ENCODE results near the gene RNF213.

Gene RNF213

DNA sequence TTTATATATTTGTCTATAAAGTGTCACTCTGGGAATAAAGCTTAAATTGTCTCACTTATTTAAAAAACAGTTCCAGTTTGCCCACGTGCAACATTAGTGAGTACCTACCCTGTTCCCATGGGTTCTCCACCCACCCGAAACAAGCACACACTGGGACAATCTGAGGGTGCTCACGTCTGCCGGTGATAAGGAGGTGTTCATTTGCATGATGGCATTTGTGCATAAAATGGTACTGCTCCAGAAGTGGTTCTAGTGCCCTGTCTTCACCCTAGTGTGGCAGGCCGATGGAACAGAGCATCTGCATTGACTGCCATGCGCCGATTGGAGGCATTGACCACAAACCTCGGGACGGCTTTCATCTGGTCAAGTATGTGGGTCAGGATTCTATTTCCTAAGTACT lies 118.7 kb downstream of the RNF213 start:
- peaks cover 85 to 96% of the 10 kb centered on the region in 2 donors for H3K36me3 ChIP-seq (ENCODE audit: control insufficient read depth in 1 of 2, insufficient read depth in 2 of 2, low read length in 2 of 2)
- H3K4me3 ChIP-seq (ENCODE audit: low read depth in 1 of 2, low read length in 2 of 2): no peak overlapping the region
- no peaks in the 10 kb centered on the region for H3K4me1 ChIP-seq (ENCODE audit: control insufficient read depth in 1 of 2, insufficient read depth in 2 of 2, low read length in 2 of 2)
- H3K27me3 ChIP-seq (ENCODE audit: low read depth, low read length): no peaks in the 10 kb centered on the region
- H3K27ac ChIP-seq (ENCODE audit: low read length): no peak overlapping the region
- no peaks in the 10 kb centered on the region for H3K9me3 ChIP-seq (ENCODE audit: control insufficient read depth in 1 of 2, low read length in 2 of 2)

DNA sequence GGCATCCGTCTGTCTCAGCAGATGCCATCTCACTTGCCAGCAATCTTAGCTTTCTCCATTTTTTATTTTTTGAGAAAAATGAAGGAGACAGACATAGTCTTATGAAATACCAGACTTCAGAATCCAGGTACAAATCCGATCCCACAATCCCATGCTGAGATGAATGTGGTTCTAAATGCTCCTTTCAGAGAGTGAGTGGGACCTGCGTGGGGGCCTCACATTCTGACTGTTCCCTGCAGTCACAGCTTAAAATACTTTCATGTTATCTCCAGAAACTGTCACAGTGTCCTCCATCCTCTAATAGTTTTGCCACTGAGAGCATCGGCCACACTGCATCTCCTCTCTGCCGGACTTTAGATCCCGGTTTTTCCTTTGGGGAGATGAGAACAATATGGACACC lies 119.4 kb downstream of the RNF213 start:
- Histone ChIP-seq H3K4me3 (ENCODE audit: low read depth in 1 of 2, low read length in 2 of 2) (no peak overlapping the region), H3K36me3 (ENCODE audit: control insufficient read depth in 1 of 2, insufficient read depth in 2 of 2, low read length in 2 of 2) (peaks cover 85 to 96% of the 10 kb centered on the region in 2 donors), H3K9me3 (ENCODE audit: control insufficient read depth in 1 of 2, low read length in 2 of 2) (no peaks in the 10 kb centered on the region), H3K27me3 (ENCODE audit: low read depth, low read length) (no peaks in the 10 kb centered on the region), H3K4me1 (ENCODE audit: control insufficient read depth in 1 of 2, insufficient read depth in 2 of 2, low read length in 2 of 2) (no peaks in the 10 kb centered on the region), H3K27ac (ENCODE audit: low read length) (no peak overlapping the region)

DNA sequence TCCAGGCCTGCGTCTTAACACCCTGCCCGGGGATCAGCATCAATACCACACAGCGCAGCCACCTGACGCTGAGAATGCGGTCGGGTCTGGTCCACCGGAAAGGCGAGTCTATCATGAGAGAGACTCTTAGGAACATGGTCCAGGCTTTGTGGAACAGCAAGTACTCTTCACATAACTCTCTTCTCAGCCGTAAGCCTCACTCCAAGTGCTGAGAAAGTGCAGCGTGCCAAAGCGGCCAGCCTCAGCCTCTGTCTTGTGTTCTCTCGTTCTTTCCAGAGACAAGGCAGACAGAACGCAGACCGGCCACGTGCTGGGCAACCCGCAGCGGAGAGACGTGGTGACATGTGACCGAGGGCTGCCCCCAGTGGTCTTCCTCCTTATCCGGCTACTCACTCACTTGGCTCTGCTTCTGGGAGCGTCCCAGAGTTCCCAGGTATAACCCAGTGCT lies 119.9 kb downstream of the RNF213 start:
- peaks cover 87 to 96% of the 10 kb centered on the region in 2 donors for H3K36me3 ChIP-seq (ENCODE audit: control insufficient read depth in 1 of 2, insufficient read depth in 2 of 2, low read length in 2 of 2)

DNA sequence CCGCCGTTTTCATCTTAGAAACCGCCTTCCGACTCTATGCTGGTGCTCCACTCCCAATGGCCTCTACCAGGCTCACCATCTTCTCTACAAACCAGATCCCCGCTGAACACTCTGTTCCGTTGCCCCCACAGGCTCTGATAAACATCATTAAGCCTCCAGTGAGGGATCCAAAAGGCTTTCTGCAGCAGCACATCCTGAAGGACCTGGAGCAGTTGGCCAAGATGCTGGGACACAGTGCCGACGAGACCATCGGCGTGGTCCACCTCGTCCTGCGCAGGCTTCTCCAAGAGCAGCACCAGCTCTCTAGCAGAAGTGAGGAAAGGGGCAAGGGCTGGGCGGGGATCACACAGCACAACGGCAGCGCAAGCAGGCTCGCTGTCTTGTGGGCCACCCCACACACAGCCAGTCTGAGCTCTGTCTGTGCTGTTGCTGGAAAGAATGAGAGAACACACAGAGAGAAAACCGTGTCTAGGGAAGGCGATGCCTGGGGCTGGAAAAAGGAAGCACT lies 120.8 kb downstream of the RNF213 start:
- no peaks in the 10 kb centered on the region for H3K9me3 ChIP-seq (ENCODE audit: control insufficient read depth in 1 of 2, low read length in 2 of 2)
- no peak overlapping the region for H3K4me3 ChIP-seq (ENCODE audit: low read depth in 1 of 2, low read length in 2 of 2)
- H3K36me3 ChIP-seq (ENCODE audit: control insufficient read depth in 1 of 2, insufficient read depth in 2 of 2, low read length in 2 of 2): peaks cover 85 to 96% of the 10 kb centered on the region in 2 donors
- H3K27me3 ChIP-seq (ENCODE audit: low read depth, low read length): no peaks in the 10 kb centered on the region
- no peak overlapping the region for H3K27ac ChIP-seq (ENCODE audit: low read length)
- no peaks in the 10 kb centered on the region for H3K4me1 ChIP-seq (ENCODE audit: control insufficient read depth in 1 of 2, insufficient read depth in 2 of 2, low read length in 2 of 2)

More for the DNA sequence above, 119.9 kb downstream of the RNF213 start:
- no peaks in the 10 kb centered on the region for H3K27me3 ChIP-seq (ENCODE audit: low read depth, low read length)
- no peak overlapping the region for H3K4me3 ChIP-seq (ENCODE audit: low read depth in 1 of 2, low read length in 2 of 2)
- H3K4me1 ChIP-seq (ENCODE audit: control insufficient read depth in 1 of 2, insufficient read depth in 2 of 2, low read length in 2 of 2): no peaks in the 10 kb centered on the region
- no peak overlapping the region for H3K27ac ChIP-seq (ENCODE audit: low read length)
- no peaks in the 10 kb centered on the region for H3K9me3 ChIP-seq (ENCODE audit: control insufficient read depth in 1 of 2, low read length in 2 of 2)

DNA sequence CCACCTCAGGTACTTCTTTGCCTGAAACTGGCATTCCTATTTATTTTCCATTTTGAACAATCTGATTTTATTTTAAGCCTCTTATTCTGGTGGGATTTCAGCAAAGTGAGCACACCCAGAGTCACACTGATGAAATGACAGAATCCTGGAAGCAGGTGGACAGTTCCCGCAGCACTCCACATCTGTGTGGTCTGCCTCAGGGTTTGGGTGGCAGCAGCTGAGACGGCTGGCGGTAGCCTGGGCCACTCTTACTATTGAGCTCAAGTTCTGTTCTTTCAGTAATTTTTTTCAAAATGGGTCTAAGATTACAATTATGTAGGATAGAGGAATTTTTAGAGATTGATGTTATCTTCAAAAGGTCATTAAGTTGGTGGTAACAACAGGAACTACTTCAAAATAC lies 121.8 kb downstream of the RNF213 start:
- Histone ChIP-seq H3K36me3 (ENCODE audit: control insufficient read depth in 1 of 2, insufficient read depth in 2 of 2, low read length in 2 of 2) (peaks cover 87 to 97% of the 10 kb centered on the region in 2 donors), H3K4me3 (ENCODE audit: low read depth in 1 of 2, low read length in 2 of 2) (no peak overlapping the region), H3K9me3 (ENCODE audit: control insufficient read depth in 1 of 2, low read length in 2 of 2) (no peaks in the 10 kb centered on the region), H3K27me3 (ENCODE audit: low read depth, low read length) (no peaks in the 10 kb centered on the region), H3K27ac (ENCODE audit: low read length) (no peak overlapping the region), H3K4me1 (ENCODE audit: control insufficient read depth in 1 of 2, insufficient read depth in 2 of 2, low read length in 2 of 2) (no peaks in the 10 kb centered on the region)

DNA sequence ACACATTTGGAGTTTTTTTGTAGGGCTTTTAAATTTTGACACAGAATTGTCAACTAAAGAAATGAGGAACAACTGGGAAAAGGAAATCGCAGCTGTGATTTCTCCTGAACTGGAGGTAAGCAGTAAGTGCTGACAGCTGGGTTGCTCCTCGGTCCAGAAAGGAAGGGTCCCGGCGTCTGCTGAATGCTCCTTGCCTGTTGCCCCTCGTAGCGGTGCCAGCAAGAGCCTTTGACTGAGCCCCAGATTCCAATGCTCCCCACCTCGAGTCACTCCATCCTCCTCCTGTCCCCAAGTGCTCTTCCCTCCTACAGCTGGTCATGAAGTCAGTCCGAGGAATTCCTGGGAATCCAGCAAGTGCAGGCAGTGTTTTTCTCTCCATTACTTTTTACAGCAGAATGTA lies 122.3 kb downstream of the RNF213 start:
- no peaks in the 10 kb centered on the region for H3K27me3 ChIP-seq (ENCODE audit: low read depth, low read length)
- no peak overlapping the region for H3K27ac ChIP-seq (ENCODE audit: low read length)
- H3K9me3 ChIP-seq (ENCODE audit: control insufficient read depth in 1 of 2, low read length in 2 of 2): no peaks in the 10 kb centered on the region
- H3K4me1 ChIP-seq (ENCODE audit: control insufficient read depth in 1 of 2, insufficient read depth in 2 of 2, low read length in 2 of 2): no peaks in the 10 kb centered on the region
- no peak overlapping the region for H3K4me3 ChIP-seq (ENCODE audit: low read depth in 1 of 2, low read length in 2 of 2)
- H3K36me3 ChIP-seq (ENCODE audit: control insufficient read depth in 1 of 2, insufficient read depth in 2 of 2, low read length in 2 of 2): peaks cover 84 to 96% of the 10 kb centered on the region in 2 donors

DNA sequence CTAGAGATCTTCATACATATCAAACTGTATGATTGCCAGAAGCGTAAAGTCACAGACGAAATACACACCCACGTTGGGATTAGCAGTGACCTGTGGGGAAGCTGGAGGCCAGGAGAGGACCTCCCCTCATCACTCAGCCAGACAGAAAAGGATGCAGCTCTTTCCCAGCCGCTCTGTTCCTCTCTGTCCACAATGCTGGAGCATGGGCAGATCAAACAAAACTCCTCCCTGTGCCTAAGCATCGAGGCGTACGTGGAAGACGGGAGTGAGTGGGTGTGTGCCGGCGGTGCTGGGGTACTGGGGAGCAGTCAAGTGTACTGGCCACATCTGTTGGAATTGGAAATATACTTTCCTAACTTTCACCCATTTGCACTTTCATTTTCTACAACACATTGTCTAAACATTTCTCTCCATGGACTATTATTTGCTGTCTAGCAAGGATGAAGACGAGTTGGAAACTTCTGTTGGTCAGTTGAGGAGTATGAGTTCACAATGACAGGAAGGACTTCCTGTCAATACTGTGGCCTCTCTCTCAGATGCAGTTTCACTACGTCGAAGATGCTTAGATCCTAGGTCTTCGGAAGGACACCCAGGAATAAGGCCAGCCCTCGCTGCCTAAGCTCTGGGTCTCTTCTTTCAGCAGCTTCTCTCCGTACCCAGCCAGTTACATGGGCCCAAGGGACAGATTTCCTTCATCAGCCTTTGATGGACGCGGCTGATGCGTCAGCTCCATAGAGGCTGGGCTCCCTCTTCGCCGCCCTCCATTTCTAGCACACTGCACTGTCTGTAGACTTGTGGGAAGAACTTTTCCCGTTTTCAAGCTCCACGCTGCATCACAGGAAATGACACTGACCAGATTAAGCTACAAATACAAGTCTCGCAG lies 123.7 kb downstream of the RNF213 start:
- H3K4me1 ChIP-seq (ENCODE audit: control insufficient read depth in 1 of 2, insufficient read depth in 2 of 2, low read length in 2 of 2): no peaks in the 10 kb centered on the region
- no peak overlapping the region for H3K4me3 ChIP-seq (ENCODE audit: low read depth in 1 of 2, low read length in 2 of 2)
- H3K27me3 ChIP-seq (ENCODE audit: low read depth, low read length): no peaks in the 10 kb centered on the region
- peaks cover 91 to 96% of the 10 kb centered on the region in 2 donors for H3K36me3 ChIP-seq (ENCODE audit: control insufficient read depth in 1 of 2, insufficient read depth in 2 of 2, low read length in 2 of 2)
- H3K27ac ChIP-seq (ENCODE audit: low read length): no peak overlapping the region
- no peaks in the 10 kb centered on the region for H3K9me3 ChIP-seq (ENCODE audit: control insufficient read depth in 1 of 2, low read length in 2 of 2)

DNA sequence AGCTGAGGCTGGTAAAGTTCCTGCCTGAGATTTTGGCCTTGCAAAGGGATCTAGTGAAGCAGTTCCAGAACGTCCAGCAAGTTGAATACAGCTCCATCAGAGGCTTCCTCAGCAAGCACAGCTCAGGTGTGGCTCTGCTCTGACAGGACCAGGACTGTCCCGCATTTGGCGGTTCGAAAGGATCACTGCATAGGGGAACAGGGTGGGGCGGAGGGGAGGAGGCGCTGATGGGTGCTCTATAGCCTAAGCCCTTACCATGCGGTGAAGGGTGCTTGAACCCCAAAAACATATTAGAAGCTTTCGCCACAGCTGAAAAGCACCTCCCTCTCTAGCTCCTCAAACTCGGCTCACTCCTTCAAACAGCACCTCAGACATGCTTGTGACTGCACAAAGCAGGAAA lies 124.4 kb downstream of the RNF213 start:
- Histone ChIP-seq H3K27me3 (ENCODE audit: low read depth, low read length) (no peaks in the 10 kb centered on the region), H3K36me3 (ENCODE audit: control insufficient read depth in 1 of 2, insufficient read depth in 2 of 2, low read length in 2 of 2) (peaks cover 91 to 96% of the 10 kb centered on the region in 2 donors), H3K4me3 (ENCODE audit: low read depth in 1 of 2, low read length in 2 of 2) (no peak overlapping the region), H3K9me3 (ENCODE audit: control insufficient read depth in 1 of 2, low read length in 2 of 2) (no peaks in the 10 kb centered on the region), H3K4me1 (ENCODE audit: control insufficient read depth in 1 of 2, insufficient read depth in 2 of 2, low read length in 2 of 2) (no peaks in the 10 kb centered on the region), H3K27ac (ENCODE audit: low read length) (no peak overlapping the region)

DNA sequence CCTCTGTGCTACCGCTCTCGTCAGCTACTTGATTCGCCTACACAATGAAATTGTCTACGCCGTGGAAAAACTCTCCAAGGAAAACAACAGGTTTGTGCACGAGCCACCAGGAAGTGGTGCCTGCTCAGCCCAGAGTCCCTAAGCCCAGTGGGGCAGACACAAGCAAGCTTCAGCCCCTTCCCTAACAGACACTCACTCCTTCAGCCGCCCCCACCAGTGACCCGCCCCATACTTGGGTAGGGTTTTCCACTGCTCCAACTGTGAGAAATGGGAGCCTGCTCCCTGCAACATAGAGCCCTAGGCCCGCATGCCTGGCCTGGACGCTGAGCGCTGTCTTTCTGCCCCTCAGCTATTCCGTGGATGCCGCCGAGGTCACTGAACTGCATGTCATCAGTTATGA lies 125.7 kb downstream of the RNF213 start:
- peaks cover 85 to 96% of the 10 kb centered on the region in 2 donors for H3K36me3 ChIP-seq (ENCODE audit: control insufficient read depth in 1 of 2, insufficient read depth in 2 of 2, low read length in 2 of 2)
- H3K4me3 ChIP-seq (ENCODE audit: low read depth in 1 of 2, low read length in 2 of 2): no peak overlapping the region
- H3K4me1 ChIP-seq (ENCODE audit: control insufficient read depth in 1 of 2, insufficient read depth in 2 of 2, low read length in 2 of 2): no peaks in the 10 kb centered on the region
- H3K27me3 ChIP-seq (ENCODE audit: low read depth, low read length): no peaks in the 10 kb centered on the region
- no peak overlapping the region for H3K27ac ChIP-seq (ENCODE audit: low read length)
- H3K9me3 ChIP-seq (ENCODE audit: control insufficient read depth in 1 of 2, low read length in 2 of 2): no peaks in the 10 kb centered on the region

DNA sequence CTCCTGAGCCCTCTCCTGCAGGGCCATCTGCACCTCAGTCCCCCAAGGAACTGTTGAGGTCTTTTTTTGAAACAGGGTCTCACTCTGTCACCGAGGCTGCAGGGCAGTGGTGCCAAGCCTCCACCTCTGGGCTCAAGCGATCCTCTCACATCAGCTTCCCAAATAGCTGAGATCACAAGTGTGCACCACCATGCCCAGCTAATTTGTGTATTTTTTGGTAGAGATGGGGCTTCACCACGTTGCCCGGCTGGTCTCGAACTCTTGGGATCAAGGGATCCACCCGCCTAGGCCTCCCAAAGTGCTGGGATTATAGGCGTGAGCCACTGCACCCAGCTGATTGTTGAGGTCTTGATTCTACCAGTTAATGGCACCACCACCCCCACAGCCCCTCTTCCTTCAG lies 126.4 kb downstream of the RNF213 start:
- Histone ChIP-seq H3K27me3 (ENCODE audit: low read depth, low read length) (no peaks in the 10 kb centered on the region), H3K4me3 (ENCODE audit: low read depth in 1 of 2, low read length in 2 of 2) (no peak overlapping the region), H3K4me1 (ENCODE audit: control insufficient read depth in 1 of 2, insufficient read depth in 2 of 2, low read length in 2 of 2) (no peaks in the 10 kb centered on the region), H3K9me3 (ENCODE audit: control insufficient read depth in 1 of 2, low read length in 2 of 2) (no peaks in the 10 kb centered on the region), H3K36me3 (ENCODE audit: control insufficient read depth in 1 of 2, insufficient read depth in 2 of 2, low read length in 2 of 2) (peaks cover 80 to 94% of the 10 kb centered on the region in 2 donors), H3K27ac (ENCODE audit: low read length) (no peak overlapping the region)

DNA sequence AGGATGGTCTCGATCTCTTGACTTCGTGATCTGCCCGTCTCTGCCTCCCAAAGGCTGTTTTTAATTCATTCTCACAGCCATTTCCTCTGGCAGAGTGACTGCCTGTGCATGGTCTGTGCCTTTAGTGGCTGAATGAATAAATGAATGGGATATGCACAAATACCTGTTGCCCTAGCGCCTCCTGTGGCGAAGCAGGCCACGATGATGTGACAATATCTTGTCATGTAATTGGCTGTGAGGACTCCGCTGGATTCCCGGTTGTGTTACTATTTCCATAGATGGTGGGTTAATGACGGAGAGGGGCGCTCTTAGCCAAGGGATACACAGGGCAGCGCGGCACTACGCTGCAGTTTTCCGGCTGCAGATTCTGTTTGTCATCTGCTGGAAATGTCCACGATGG lies 127.5 kb downstream of the RNF213 start:
- no peak overlapping the region for H3K27ac ChIP-seq (ENCODE audit: low read length)
- H3K4me3 ChIP-seq (ENCODE audit: low read depth in 1 of 2, low read length in 2 of 2): no peak overlapping the region
- H3K36me3 ChIP-seq (ENCODE audit: control insufficient read depth in 1 of 2, insufficient read depth in 2 of 2, low read length in 2 of 2): peaks cover 78 to 90% of the 10 kb centered on the region in 2 donors
- H3K27me3 ChIP-seq (ENCODE audit: low read depth, low read length): no peaks in the 10 kb centered on the region
- H3K9me3 ChIP-seq (ENCODE audit: control insufficient read depth in 1 of 2, low read length in 2 of 2): no peaks in the 10 kb centered on the region
- no peaks in the 10 kb centered on the region for H3K4me1 ChIP-seq (ENCODE audit: control insufficient read depth in 1 of 2, insufficient read depth in 2 of 2, low read length in 2 of 2)

Measured in muscle layer of duodenum (tissue), 2 donors.